Fibroblast of lung (primary cell): Measurements from ENCODE around the gene MIPOL1. TPM values are rescaled to one million over a fixed set of nuclear protein-coding genes. Genes with fewer than 3 reads are reported as not detected.

Experiments
- DNase-seq, 2 donors: peaks; one replicate each; pipeline versions ENCODE4 v3.0.0 to v3.0.0-alpha.2; 2010; ENCODE audit warnings: low read depth in 2 of 2
- H2AFZ ChIP-seq: 2 replicates; pipeline ENCODE4 v1.5.1; 2012; ENCODE audit warnings: low read length, control low read depth, inconsistent platforms
- H3K27ac ChIP-seq: 2 replicates; pipeline ENCODE4 v1.5.1; 2011; ENCODE audit warnings: low read length, control low read depth; ENCODE audit not compliant: insufficient read depth
- H3K27me3 ChIP-seq: 2 replicates; pipeline ENCODE4 v1.5.1; 2011; ENCODE audit warnings: mild to moderate bottlenecking, low read length; ENCODE audit not compliant: control insufficient read depth, insufficient read depth
- H3K36me3 ChIP-seq: 2 replicates; pipeline ENCODE4 v1.5.1; 2011; ENCODE audit warnings: low read length; ENCODE audit not compliant: control insufficient read depth, insufficient read depth
- H3K4me1 ChIP-seq: 2 replicates; pipeline ENCODE4 v1.5.1; 2011; ENCODE audit warnings: low read length; ENCODE audit not compliant: control insufficient read depth, insufficient read depth; ENCODE audit errors: extremely low read depth
- H3K4me2 ChIP-seq: 2 replicates; pipeline ENCODE4 v1.5.1; 2011; ENCODE audit warnings: low read length, control low read depth; ENCODE audit not compliant: insufficient read depth; ENCODE audit errors: extremely low read depth
- H3K4me3 ChIP-seq, 4 experiments: fragments of 200-600 bp in 1 of 4; sonication (generic) in 1 of 4; replicated peaks in 1 of 4; 2 replicates each; pipeline ENCODE4 v1.5.1; 2011 to 2016; ENCODE audit warnings: low read length in 4 of 4, low read depth in 3 of 4, mild to moderate bottlenecking in 3 of 4, control low read depth in 2 of 4, inconsistent platforms in 1 of 4, mixed read lengths in 1 of 4; ENCODE audit not compliant: insufficient read depth in 1 of 4; ENCODE audit errors: control extremely low read depth in 1 of 4
- H3K79me2 ChIP-seq: 2 replicates; pipeline ENCODE4 v1.5.1; 2012; ENCODE audit warnings: mild to moderate bottlenecking, low read length, inconsistent platforms; ENCODE audit not compliant: control insufficient read depth, insufficient read depth
- H3K9ac ChIP-seq: 2 replicates; pipeline ENCODE4 v1.5.1; 2011; ENCODE audit warnings: mild to moderate bottlenecking, low read length, control low read depth; ENCODE audit not compliant: insufficient read depth
- H3K9me3 ChIP-seq: 2 replicates; pipeline ENCODE4 v1.5.1; 2012; ENCODE audit warnings: low read depth, low read length; ENCODE audit not compliant: control insufficient read depth, insufficient read depth
- H4K20me1 ChIP-seq: 2 replicates; pipeline ENCODE4 v1.5.1; 2011; ENCODE audit warnings: low read length; ENCODE audit not compliant: control insufficient read depth, insufficient read depth; ENCODE audit errors: extremely low read depth
- CTCF ChIP-seq, 2 donors: IDR thresholded peaks in 1 of 2; conservative IDR thresholded peaks in 1 of 2; 1 replicate in 1 of 2; 2 replicates in 1 of 2; pipeline ENCODE4 v1.5.1; 2011 to 2012; ENCODE audit warnings: low read length in 2 of 2, control low read depth in 1 of 2, inconsistent platforms in 1 of 2, low read depth in 1 of 2, mild to moderate bottlenecking in 1 of 2
- EZH2 ChIP-seq: IDR thresholded peaks from 2 replicates; pipeline ENCODE4 v1.5.1; 2012; ENCODE audit warnings: low read length, control low read depth, mild to moderate bottlenecking; ENCODE audit errors: missing control alignments
- polyA plus RNA-seq, 2 donors: library from polyadenylated mRNA; depleted of rRNA in 1 of 2; stranded (reverse) in 1 of 2; unstranded in 1 of 2; fragments of >200 nt; gene quantifications; 2 replicates each; pipeline ENCODE4 v1.2.1, GENCODE V29; 2011 to 2012; ENCODE audit warnings: missing spikeins in 1 of 2
- total RNA-seq: library from RNA; depleted of rRNA; stranded (reverse); fragments of >200 nt; gene quantifications from 2 replicates; pipeline ENCODE4 v1.2.1, GENCODE V29; 2014

Gene MIPOL1
- total and polyA plus RNA-seq, 2 donors (not counting 1 experiment from before 2014, with no cell fraction given) = 6.4 to 8.6 TPM

GRCh38 chr14:37539992-37540391 lies 342.3 kb downstream of the MIPOL1 start:
- Histone ChIP-seq H3K36me3 (no peaks in the 10 kb centered on the region), H3K4me3 (no peak overlapping the region), H2AFZ (no peak overlapping the region), H4K20me1 (no peaks in the 10 kb centered on the region), H3K9ac (no peak overlapping the region), H3K79me2 (no peaks in the 10 kb centered on the region), H3K27ac (no peak overlapping the region), H3K9me3 (no peaks in the 10 kb centered on the region), H3K27me3 (no peaks in the 10 kb centered on the region), H3K4me2 (no peak overlapping the region), H3K4me1 (no peaks in the 10 kb centered on the region)
- DNase-seq = no peak
- TF ChIP-seq CTCF (conservative IDR thresholded peaks at IDR 0.05 in 1 of 2, IDR thresholded peaks at IDR 0.05 in 1 of 2; ENCODE audit: low read depth in 1 of 2, low read length in 2 of 2) (no peak), EZH2 (no peak)

GRCh38 chr14:37544407-37544806 lies 346.7 kb downstream of the MIPOL1 start:
- no peaks in the 10 kb centered on the region for H3K9me3 ChIP-seq
- no peak for DNase-seq
- no peaks in the 10 kb centered on the region for H4K20me1 ChIP-seq
- no peaks in the 10 kb centered on the region for H3K79me2 ChIP-seq
- H3K4me3 ChIP-seq = no peak overlapping the region
- TF ChIP-seq EZH2 (no peak), CTCF (conservative IDR thresholded peaks at IDR 0.05 in 1 of 2, IDR thresholded peaks at IDR 0.05 in 1 of 2; ENCODE audit: low read depth in 1 of 2, low read length in 2 of 2) (no peak)
- H3K4me1 ChIP-seq = peaks cover 3% of the 10 kb centered on the region
- no peaks in the 10 kb centered on the region for H3K27me3 ChIP-seq
- H3K27ac ChIP-seq = no peak overlapping the region
- no peak overlapping the region for H2AFZ ChIP-seq
- no peak overlapping the region for H3K9ac ChIP-seq
- no peak overlapping the region for H3K4me2 ChIP-seq
- H3K36me3 ChIP-seq = no peaks in the 10 kb centered on the region

DNA sequence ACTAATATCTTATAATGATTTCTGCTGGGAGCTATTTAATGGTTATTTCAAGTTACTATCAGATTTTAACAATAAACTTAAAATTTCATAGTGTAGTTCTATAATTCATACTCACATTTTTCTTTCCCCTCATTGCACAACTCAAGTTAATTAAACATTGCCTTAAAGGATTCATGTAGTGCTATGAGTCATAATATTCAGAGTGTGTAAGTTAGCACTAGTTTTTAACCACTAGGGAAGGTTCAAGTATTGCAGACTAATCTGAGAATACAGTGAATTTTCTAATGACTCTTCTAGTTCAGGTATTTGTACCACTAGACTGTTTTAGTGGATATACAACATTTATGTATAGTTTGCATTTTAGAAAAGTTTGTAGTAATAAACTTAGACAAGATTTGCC lies 347.4 kb downstream of the MIPOL1 start:
- Histone ChIP-seq H3K4me3 (no peak overlapping the region), H3K27me3 (no peaks in the 10 kb centered on the region), H3K9me3 (no peaks in the 10 kb centered on the region), H3K9ac (no peak overlapping the region), H3K4me1 (peaks cover 3% of the 10 kb centered on the region), H3K4me2 (no peak overlapping the region), H2AFZ (no peak overlapping the region), H3K36me3 (no peaks in the 10 kb centered on the region), H3K27ac (no peak overlapping the region), H4K20me1 (no peaks in the 10 kb centered on the region), H3K79me2 (no peaks in the 10 kb centered on the region)
- TF ChIP-seq EZH2 (no peak), CTCF (conservative IDR thresholded peaks at IDR 0.05 in 1 of 2, IDR thresholded peaks at IDR 0.05 in 1 of 2; ENCODE audit: low read depth in 1 of 2, low read length in 2 of 2) (no peak)
- peak in 1 of 2 donors; percentile 31 for DNase-seq
